ENCODE results near the gene GIMAP1.

GRCh38 chr7:150748376-150748775 lies 32.0 kb downstream of the GIMAP1 start:
- TF ChIP-seq CTCF (IDR thresholded peaks at IDR 0.05) (no peak), POLR2AphosphoS5 (IDR thresholded peaks at IDR 0.05; ENCODE audit: insufficient read depth in 1 of 2, low read depth in 1 of 2) (no peak)
